GM19324 (cell line): Measurements from ENCODE around the gene CSDE1.
"Not testable (repeated sequence)": the region's sequence is repeated elsewhere in the genome, so short reads cannot be mapped to it uniquely, and the experiment has no call there.

Source experiments
- ATAC-seq: cut with Tn5 transposase; IDR thresholded peaks from one replicate; pipeline ENCODE4 v1.9.1; 2021; ENCODE audit warnings: mild to moderate bottlenecking, moderate library complexity; ENCODE audit not compliant: unreplicated experiment, low FRiP score

Gene CSDE1

GRCh38 chr1:114757455-114758255 lies at the start of gene CSDE1:
TSS of gene CSDE1 (minus strand) at chr1:114757984. CDS start at chr1:114739890, 18,094 bp downstream.
- peak; percentile 82 for ATAC-seq

GRCh38 chr1:114804449-114804848 lies 46.7 kb upstream of the CSDE1 start:
- ATAC-seq, result not testable (repeated sequence)

GRCh38 chr1:114803001-114803400 lies 45.2 kb upstream of the CSDE1 start:
- ATAC-seq, result no peak

DNA sequence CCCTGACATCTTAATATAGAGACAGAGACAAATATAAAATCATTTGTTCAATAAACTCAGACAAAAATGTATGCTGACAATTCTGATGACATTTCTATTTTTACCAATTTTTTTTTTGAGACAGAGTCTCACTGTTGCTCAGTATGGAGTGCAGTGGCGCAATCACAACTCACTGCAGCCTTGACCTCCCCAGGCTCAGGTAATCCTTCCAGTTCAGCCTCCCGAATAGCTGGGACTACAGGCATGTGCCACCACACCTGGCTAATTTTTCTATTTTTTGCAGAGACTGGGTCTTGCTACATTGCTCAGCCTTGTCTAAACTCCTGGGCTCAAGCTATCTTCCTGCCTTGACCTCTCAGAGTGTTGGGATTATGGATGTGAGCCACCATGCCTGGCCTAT lies 36.3 kb upstream of the CSDE1 start:
- no peak for ATAC-seq

DNA sequence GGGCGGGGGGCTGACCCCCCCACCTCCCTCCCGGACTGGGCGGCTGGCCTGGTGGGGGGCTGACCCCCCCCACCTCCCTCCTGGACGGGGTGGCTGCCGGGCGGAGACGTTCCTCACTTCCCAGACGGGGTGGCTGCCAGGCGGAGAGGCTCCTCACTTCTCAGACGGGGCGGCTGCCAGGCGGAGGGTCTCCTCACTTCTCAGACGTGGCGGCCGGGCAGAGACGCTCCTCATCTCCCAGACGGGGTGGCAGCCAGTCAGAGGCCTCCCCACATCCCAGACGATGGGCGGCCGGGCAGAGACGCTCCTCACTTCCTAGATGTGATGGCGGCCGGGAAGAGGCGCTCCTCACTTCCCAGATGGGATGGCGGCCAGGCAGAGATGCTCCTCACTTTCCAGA lies 32.8 kb upstream of the CSDE1 start:
- not testable (repeated sequence) for ATAC-seq

GRCh38 chr1:114786440-114786839 lies 28.7 kb upstream of the CSDE1 start:
- ATAC-seq, result not testable (repeated sequence)

GRCh38 chr1:114782476-114782875 lies 24.7 kb upstream of the CSDE1 start:
- no peak for ATAC-seq

DNA sequence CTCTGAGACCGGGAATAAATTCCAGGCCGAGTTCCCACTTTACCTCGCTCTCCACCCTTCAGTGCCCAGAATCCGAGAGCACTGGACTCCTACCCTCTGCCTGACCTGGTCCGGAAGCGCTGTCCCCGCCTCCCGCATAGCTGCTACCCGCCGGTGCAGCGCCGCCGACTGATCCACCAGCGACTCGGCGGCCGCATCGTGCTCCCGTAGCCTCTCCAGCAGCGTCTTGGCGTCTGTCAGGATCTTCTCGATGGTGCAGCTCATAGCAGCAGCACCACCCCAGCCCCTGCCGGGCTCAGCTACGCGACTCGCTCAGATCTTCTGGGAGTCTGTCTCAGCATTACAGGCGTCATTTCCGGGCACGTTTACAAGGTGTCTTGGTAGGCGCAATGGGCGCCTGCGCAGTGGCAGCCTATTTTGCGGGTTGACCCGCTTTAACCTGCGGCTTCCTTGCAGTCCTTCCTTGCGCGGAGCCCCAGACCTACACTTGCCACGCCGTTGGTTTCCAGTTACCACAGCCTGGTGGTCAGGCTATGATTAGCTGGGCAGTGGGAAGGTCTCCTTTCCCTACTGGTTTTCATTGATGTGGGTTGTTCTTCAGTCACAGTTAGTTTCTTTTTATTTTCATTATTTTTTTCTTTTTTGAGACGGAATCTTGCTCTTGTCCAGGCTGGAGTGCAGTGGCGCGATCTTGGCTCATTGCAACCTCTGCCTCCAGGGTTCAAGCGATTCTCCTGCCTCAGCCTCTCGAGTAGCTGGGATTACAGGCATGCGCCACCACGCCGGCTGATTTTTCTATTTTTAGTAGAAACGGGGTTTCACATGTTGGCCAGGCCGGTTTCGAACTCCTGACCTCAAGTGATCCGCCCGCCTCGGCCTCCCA lies 22.8 kb upstream of the CSDE1 start, which contains the start of gene SIKE1:
TSS of gene SIKE1 (minus strand) at position 342 of the 883 bp plus-strand sequence. CDS start at position 264, 78 bp downstream.
- ATAC-seq, result peak; percentile 99

DNA sequence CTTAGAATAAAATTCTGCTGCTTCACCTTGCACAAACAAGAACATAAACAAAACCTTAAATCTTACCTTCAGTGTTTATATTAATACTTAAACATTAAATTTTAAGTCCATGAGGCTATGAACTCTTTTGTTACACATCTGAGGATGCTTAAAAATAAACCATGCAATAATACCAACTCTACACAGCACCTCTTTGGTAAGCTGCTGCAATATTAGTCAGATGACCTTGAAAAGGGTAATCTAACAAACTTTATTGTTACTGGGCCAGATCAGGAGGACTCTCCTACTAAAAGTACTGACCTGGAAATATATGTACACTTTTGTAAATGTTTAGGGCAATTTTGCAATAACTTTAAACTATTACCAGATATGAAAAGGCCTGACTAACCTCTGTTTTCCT lies 21.9 kb upstream of the CSDE1 start:
- no peak for ATAC-seq

GRCh38 chr1:114776726-114777125 lies 18.9 kb upstream of the CSDE1 start:
- ATAC-seq, result not testable (repeated sequence)

- no peak for ATAC-seq
Observed at GRCh38 chr1:114771992-114772391, 14.2 kb upstream of the CSDE1 start.

- ATAC-seq, result no peak
Observed at GRCh38 chr1:114770989-114771388, 13.2 kb upstream of the CSDE1 start.

- ATAC-seq, result no peak
Observed at GRCh38 chr1:114764689-114765088, 6.9 kb upstream of the CSDE1 start.

GRCh38 chr1:114758256-114758832 lies 560 bp upstream of the CSDE1 start:
- ATAC-seq, result no peak

- no peak for ATAC-seq
Observed at GRCh38 chr1:114756949-114757454, 782 bp downstream of the CSDE1 start.

DNA sequence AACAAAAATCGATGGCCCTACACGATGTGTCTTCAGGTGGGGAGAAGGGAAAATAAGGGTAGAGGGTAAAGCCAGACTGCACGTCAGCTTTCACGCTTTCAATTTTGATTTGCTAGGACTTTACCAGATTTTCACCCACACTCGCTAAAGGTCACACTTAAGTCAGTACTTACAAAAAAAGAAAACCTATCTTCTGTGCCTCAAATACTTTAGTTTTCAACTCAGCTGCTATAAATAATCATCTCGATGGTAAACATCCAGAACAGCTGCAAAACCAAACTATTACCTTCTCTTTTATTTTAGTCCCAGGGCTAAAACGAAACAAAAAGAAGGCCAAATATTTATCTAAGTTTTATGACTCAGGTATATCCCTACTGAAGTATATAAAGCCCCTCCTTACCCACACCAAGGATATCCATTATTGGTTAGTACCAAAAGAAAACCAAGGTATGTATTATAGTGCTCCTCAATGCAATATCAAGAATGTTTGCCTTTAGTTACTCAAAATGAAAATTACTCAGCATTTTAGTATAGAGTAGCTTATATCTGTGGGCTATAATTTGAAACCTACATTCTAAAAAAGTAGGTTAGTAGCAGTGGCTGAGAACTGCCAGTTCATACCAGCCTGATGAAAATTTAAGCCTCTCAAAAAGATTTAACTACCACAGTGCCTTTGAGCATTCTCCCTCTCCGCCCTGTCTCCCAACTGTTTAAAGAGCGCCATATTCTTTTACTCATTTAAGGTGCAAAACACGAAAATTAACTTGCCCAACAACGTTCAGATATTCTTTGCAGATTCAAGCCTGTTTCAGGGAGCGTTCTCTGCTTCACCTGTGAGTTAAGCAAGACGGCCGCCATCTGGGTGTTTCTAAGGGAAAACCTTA lies 1.5 kb downstream of the CSDE1 start:
- peak; percentile 40 for ATAC-seq

- ATAC-seq, result no peak
Observed at GRCh38 chr1:114755006-114755931, 2.5 kb downstream of the CSDE1 start.

DNA sequence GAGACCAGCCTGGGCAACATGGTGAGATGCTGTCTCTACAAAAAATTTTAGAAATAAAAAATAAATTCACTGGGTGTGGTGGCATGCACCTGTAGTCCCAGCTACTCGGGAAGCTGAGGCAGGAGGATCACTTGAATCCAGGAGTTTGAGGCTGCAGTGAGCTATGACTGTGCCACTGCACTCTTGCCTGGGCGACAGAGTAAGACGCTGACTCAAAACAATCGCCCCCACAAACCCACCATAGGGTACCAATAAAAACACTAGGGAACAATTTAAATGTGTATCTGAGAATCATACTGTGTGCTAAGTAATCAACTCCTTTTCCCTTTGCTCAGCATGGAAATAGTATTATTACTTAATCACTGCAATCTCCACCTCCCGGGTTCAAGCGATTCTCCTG lies 4.1 kb downstream of the CSDE1 start:
- ATAC-seq, result not testable (repeated sequence)

DNA sequence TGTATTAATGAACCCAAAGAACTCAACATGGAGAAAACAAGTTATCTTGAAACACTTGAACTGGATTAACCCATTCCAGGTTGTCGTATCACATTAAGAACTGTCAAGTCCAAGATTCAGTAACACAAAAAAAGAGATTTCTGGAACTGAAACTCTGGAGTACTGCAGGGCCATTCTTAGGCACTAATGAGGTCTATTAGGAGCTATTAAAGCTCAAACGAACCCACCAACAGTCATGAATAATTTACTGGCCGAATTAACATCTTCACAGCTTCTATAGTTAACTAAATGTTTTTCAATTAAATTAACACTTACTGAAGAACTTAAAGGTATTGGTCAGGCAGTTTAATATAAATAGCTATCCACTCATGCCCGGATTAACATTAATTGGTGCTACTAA lies 4.6 kb downstream of the CSDE1 start:
- no peak for ATAC-seq
